CD4-positive, alpha-beta T cell treated with Interleukin-6 at 100 ng/mL for 8 hours (primary cell): ENCODE results near the gene KRT33B.

ENCODE experiments used
- DNase-seq: peaks from one replicate; pipeline ENCODE4 v3.0.0-alpha.2; 2020; ENCODE audit warnings: mixed read lengths, low spot score

KRT33B gene

DNA sequence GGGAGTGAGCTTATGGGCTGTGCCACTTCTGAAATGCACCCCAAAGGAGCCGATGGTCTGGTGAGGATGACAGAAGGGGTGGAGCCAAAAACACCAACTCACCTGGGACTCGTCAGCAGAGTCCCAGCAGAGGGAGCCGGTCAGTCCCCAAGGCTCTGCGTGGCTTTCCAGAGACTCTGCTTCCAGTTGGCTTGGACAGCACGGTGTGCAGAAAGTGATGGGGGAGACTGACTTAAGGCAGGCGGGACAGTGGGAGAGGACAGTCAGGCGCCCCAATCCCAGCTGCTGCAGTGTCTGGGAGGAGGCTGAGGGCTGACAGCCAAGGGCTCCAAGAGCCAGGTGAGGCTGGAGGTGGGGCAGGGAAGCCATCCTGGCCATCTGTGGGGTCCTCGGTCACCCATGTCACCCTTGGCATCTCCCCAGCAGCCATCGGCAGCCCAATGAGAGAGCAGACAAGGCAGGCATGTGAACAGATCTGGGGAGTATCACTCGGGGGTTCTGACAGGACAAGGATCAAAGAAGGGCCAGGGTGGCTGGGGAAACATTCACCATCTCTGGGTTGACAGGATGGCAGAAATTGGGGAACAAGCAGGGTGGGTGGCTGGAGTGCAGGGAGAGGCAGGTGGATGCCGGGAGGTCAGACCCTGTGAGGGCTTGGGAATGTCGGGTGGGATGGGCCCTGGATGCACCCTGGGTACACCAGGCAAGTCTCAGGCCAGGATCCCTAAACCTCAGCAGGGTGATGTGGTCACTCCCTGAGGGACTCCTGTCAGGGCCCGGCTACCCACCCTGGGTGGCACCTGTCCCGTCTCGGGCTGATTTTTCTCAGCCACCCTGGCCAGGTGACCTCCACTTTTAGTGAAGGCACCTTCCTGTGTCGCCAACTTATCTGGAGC, 45.2 kb downstream of the KRT33B start:
- DNase-seq, result peak; percentile 25

DNA sequence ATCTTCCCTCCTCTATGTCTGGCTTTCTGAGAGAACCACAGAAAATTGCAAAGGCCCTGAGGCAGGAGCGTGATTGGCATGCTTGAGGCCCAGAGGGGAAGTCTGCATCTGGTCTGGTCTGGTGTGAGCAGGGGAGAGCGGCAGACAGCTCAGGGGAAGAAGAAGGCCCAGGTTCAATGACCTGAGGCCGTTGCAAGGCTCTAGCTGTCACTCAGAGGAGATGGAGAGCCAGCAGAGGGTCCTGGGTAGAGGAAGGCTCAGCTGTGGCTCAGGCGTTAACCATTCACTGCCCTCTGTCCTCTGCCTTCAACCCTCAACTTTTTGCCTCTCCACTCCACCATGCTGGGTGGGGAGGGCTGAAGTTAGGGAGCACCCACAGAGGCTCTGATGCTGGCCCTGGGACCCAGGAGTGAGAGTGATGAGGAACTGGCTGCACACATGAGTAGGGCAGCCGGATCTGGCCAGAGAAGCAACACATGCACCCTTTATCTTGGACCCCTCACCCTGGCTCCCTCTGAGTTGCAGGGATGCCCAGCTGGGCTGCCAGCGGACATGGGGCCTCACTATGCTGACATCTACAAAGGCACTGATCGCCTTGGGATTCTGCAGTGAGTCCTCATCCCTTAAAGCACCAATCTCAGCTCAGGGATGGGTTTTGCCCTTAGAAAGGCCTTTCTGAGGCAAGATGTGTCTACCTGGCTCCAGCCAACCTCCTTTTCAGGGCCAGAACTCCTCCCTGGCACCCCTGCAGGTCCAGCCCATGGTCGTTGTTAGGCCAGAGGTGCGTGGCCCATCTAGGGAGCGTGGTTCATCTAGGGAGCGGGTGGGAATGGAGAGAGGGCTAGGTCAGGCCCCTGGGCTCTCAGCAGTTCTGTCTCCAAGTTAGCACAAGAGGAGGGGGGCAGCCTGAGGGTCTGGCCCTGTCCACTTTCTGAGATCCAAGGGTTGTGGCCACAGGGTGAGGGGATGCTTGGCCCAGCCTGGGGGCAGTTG, 46.4 kb downstream of the KRT33B start:
- DNase-seq, result no peak

DNA sequence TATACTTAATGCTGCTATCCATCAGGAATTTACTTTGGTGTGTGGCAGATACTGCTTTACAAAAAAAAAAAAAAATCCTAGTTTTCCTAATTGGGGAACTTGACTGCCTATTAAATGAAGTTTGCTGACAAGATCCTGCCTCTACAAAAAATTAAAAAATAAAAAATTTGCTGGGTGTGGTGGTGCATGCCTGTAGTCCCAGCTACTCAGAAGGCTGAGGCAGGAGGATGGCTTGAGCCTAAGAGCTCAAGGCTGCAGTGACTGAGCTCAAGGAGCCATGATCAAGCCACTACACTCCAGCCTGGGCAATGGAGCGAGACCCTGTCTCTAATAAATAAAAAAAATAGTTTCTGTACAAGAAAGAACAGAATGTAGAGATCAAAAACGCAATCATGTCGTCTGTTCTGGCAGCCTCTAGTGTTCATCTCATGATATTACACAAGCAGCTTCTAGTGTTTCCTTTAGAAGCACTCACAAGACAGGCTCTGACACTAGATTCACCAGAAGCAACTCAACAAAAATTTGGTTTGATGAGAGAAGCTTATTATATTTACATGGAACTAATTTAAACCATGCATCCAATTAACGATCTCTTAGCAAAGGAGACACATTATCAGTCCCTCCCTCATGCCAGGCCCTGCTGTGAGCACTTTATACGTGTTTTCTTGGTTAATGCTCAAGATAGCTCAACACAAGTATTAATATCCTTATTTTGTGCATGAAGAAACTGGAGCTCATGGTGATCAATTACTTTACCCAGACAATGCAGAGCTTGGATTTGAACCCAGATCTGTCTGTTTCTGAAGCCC, 47.3 kb downstream of the KRT33B start:
- DNase-seq, result peak; percentile 61

DNA sequence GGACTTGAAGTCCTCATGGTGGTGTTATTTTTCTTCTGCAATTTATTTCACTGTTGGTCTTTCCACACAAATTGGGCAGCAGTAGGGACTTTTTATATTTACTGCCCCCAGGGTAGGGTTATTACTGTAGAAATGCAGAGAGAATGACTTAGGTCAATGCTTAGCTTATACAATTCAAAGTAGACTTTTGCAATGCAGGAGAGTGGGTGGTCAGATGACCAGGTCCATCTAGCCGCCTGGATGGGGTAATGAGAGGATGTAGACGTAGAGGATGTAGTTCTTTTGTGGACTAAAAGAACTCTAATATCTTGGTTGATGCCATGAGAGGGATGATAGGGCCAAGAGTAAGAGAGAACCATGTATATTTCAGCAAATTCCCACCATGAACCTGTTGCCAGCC, 51.4 kb downstream of the KRT33B start:
- no peak for DNase-seq

DNA sequence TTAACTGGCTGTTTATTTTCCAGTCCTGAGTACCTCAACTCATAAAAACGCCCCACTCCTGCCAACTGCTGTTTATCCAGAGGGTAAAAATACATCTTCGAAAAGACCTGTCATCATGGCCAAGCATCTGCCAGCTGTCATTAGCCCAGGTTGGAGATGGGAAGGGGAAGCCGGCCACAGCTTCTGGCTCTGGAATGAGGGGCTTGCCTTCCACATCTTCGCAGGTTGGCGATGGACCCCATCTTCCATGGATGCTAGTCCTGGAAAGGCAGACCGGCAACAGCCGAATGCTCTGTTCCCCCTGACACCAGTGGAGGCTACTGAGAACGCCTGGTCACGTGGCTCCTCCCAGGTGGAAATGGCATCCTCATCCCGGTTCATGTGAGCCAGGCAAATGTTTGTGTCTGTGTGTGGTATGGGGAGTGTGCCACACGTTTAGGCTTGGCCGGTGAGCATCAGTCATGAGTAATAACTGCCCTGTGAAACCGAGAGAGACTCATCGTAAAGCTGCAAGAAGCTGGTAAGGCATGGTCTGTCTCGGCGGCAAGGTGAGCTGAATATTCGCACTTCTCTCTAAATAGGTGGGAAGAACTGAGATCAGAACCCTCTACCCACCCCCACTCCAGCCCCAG, 53.7 kb downstream of the KRT33B start:
- DNase-seq, result no peak

DNA sequence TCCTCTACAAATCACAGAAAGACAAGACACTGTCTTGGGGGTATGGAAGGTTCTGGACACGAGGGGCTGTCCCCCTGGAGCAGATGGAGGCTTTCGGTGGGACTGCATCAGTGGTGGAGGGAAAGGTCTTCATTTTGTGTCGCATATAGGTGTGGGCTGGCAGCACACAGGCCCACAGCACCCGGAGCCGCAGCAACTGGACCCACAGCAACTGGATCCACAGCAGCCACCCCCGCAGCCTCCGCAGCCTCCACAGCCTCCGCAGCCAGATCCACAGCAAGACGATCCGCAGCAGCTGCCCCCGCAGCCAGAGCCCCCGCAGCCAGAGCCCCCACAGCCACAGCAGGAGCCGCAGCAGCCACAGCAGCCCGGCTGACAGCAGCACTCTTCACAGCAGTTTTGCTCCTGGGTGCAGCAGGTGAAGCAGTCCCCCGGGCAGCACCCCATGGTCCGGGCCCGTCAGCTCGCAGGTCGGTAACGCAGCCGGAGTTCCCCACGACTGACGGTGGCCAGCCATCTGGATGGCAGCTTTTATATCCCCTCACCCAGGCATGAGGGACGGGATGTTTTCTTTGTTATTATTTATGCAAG, 54.3 kb downstream of the KRT33B start, which contains the start of gene KRTAP17-1:
KRTAP17-1 (minus strand) TSS at position 507 of the 591 bp plus-strand sequence; CDS start at position 447, 60 bp downstream.
- DNase-seq, result no peak
